ENCODE results near the gene ABCB8. TPM values are rescaled to one million over a fixed set of nuclear protein-coding genes. Genes with fewer than 3 reads are reported as not detected.
"Not testable (repeated sequence)": the region's sequence is repeated elsewhere in the genome, so short reads cannot be mapped to it uniquely, and the experiment has no call there.

Gene ABCB8
- total and polyA plus RNA-seq, 9 of the 15 experiments (the other 6 are each of a cell fraction or from before 2014, with no cell fraction given): 7.6 to 106 (median 36.3) TPM

GRCh38 chr7:151026771-151027727 lies 1.2 kb upstream of the ABCB8 start (continued):
- peak; percentile 93 for TF ChIP-seq ERF (CRISPR knock-in tag; IDR thresholded peaks at IDR 0.05)
- peak; percentile 73 for TF ChIP-seq HDAC3 (IDR thresholded peaks at IDR 0.05; ENCODE audit: borderline replicate concordance, partially characterized antibody)
- peak; percentile 63 for TF ChIP-seq VEZF1 (CRISPR knock-in tag; IDR thresholded peaks at IDR 0.05)
- TF ChIP-seq CC2D1A (IDR thresholded peaks at IDR 0.05): peak; percentile 13; the same call in 1 of the 2 replicates
- 0 out of 4 replicates have a peak, but pooled peaks of 1 of the 2 experiments have one; percentile 4 for TF ChIP-seq MCM7 (IDR thresholded peaks at IDR 0.05)
- 0 out of 2 replicates have a peak, but pooled peaks have one; percentile 25 for TF ChIP-seq AFF4 (CRISPR knock-in tag; IDR thresholded peaks at IDR 0.05)
- TF ChIP-seq NFE2L1 (tag; IDR thresholded peaks at IDR 0.05; ENCODE audit: borderline replicate concordance, low read depth): peak; percentile 68
- TF ChIP-seq RAD21 (CRISPR knock-in tag; conservative IDR thresholded peaks at IDR 0.05 in 1 of 2, IDR thresholded peaks at IDR 0.05 in 1 of 2): peak; percentile 9 to 43; a peak in 3 of 4 replicates
- TF ChIP-seq MECOM (CRISPR knock-in tag; IDR thresholded peaks at IDR 0.05): peak; percentile 92
- TF ChIP-seq MXI1 (IDR thresholded peaks at IDR 0.05; ENCODE audit: low read depth, low read length): peak; percentile 69
- TF ChIP-seq KDM1A (IDR thresholded peaks at IDR 0.05): peak; percentile 82 to 88
- TF ChIP-seq BRD9 (IDR thresholded peaks at IDR 0.05; ENCODE audit: low read depth, partially characterized antibody): peak; percentile 31
- peak; percentile 72 for TF ChIP-seq TEAD4 (IDR thresholded peaks at IDR 0.05; ENCODE audit: low read length)
- not testable (repeated sequence) for TF ChIP-seq TEAD4 (CRISPR knock-in tag; IDR thresholded peaks at IDR 0.05; ENCODE audit: borderline replicate concordance); NR2C2 (CRISPR knock-in tag; IDR thresholded peaks at IDR 0.05)
- peak; percentile 67; the same call in 1 of the 2 replicates for TF ChIP-seq NR2C2 (tag; IDR thresholded peaks at IDR 0.05)
- 0 out of 2 replicates have a peak, but pooled peaks have one; percentile 8 for TF ChIP-seq PHB2 (IDR thresholded peaks at IDR 0.05; ENCODE audit: low read depth)
- TF ChIP-seq NR2F6 (CRISPR knock-in tag; IDR thresholded peaks at IDR 0.05): 0 out of 2 replicates have a peak, but pooled peaks have one; percentile 20
- peak; percentile 72 for TF ChIP-seq ZBTB12 (CRISPR knock-in tag; IDR thresholded peaks at IDR 0.05)

Measured in K562 (cell line).